Measurements from ENCODE around the gene IL4I1.

Gene IL4I1

DNA sequence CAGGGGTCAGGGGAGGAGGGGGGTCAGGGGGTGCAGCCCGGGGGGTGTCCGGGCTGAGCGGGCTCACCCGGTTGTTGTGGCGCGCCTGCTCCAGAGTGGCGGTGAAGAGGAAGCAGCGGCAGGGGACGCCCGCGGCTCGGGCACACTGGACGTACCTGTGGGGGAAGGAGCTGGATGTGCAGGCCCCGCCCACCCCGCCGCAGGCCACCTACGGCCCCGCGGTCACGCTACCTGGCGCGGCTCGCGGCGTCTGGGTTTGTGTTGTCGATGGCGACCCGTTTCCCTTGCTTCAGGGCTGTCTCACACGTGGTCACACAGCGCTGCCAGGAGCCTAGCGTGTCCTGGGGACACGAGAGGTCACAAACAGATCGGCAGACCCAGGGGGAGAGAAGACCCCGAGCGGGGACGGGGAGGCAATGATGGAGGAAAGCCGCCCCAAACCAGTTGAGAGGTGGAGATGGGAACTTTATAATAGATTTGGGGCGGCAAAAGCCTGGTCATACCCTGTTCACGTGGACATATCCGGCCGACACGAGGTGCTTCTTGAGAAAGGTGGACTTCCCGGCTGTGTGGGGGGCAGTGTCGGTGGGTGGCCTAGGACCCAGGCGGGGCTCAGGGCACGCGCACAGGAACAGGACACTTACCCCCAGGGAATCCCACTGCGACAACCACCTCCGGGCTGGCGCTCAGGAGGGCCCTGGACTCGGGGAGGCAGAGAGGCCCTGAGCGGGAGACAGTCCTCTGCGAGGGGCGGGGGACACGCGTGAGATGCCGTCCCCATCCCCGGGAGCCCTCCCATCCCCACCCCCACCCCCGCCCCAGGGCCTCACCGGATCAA, 34.9 kb downstream of the IL4I1 start:
- Histone ChIP-seq H3K27me3 (ENCODE audit: control insufficient read depth in 3 of 3, insufficient read depth in 3 of 3, low read depth in 1 of 3, low read length in 3 of 3) (no peaks in the 10 kb centered on the region), H3K27ac (replicated peaks; ENCODE audit: low read length) (no peak overlapping the region), H3K23ac (ENCODE audit: low read depth, low read length, poor library complexity) (peak overlapping the region; percentile 25), H3K79me1 (ENCODE audit: low read depth, low read length) (peaks cover 2% of the 10 kb centered on the region), H2BK5ac (ENCODE audit: low read length) (peak overlapping the region; percentile 44), H2BK15ac (ENCODE audit: low read length) (no peak overlapping the region), H3K14ac (ENCODE audit: low read length) (no peak overlapping the region), H3K18ac (ENCODE audit: low read length) (no peak overlapping the region), H3K9ac (ENCODE audit: low read depth, low read length, poor library complexity) (no peak overlapping the region), H2AK5ac (ENCODE audit: low read depth, low read length) (no peak overlapping the region), H3K4me1 (ENCODE audit: control insufficient read depth in 2 of 2, insufficient read depth in 1 of 2, low read depth in 1 of 2, low read length in 2 of 2) (peaks cover 8 to 9% of the 10 kb centered on the region in 2 donors), H2AFZ (ENCODE audit: low read length) (no peak overlapping the region), H3K4me2 (ENCODE audit: insufficient read depth, low read length, poor library complexity, severe bottlenecking) (no peak overlapping the region), H2BK120ac (ENCODE audit: low read depth, low read length) (no peak overlapping the region), H3K9me3 (replicated peaks in 1 of 2; ENCODE audit: control insufficient read depth in 2 of 2, insufficient read depth in 1 of 2, low read depth in 1 of 2, low read length in 2 of 2) (peaks cover 0 to 2% of the 10 kb centered on the region in 2 donors), H4K91ac (ENCODE audit: low read depth, low read length, poor library complexity) (no peak overlapping the region), H3K4ac (ENCODE audit: low read length) (no peak overlapping the region), H4K8ac (ENCODE audit: low read depth, low read length) (no peak overlapping the region), H2BK12ac (ENCODE audit: low read length) (no peak overlapping the region), H3K4me3 (ENCODE audit: low read length in 2 of 2) (no peak overlapping the region), H3K36me3 (replicated peaks in 1 of 2; ENCODE audit: control insufficient read depth in 2 of 2, insufficient read depth in 2 of 2, low read length in 2 of 2) (peaks cover 65 to 88% of the 10 kb centered on the region in 2 donors)
- no peak for DNase-seq (ENCODE audit: low spot score)
- no CpG with 5 or more reads among the region's 60 CpGs for WGBS, 2 donors (ENCODE audit: extremely low coverage in 2 of 2, insufficient read length in 2 of 2, insufficient replicate concordance in 1 of 2)

DNA sequence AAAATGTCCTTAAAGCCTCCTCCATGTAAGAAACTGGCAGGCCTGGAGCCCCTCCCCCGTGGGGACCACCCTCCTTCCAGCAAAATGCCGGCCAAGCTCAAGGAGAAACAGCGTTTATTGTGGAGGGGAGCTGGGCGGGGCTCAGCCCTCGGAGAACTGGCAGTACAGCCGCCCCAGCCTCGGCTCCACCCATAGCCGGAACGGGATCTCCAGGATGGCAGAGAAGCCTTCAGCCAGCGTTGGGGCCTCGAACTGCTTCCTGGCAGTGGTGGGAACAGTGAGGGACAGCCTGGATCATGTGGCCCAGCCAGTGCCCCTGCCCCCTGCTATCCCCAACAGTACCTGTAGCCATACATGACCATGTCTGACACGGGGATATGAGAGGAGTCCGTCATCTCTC, 35.6 kb downstream of the IL4I1 start:
- Histone ChIP-seq H3K27ac (replicated peaks; ENCODE audit: low read length) (no peak overlapping the region), H3K4me1 (ENCODE audit: control insufficient read depth in 2 of 2, insufficient read depth in 1 of 2, low read depth in 1 of 2, low read length in 2 of 2) (peaks cover 4% of the 10 kb centered on the region in 2 donors), H3K4ac (ENCODE audit: low read length) (no peak overlapping the region), H4K91ac (ENCODE audit: low read depth, low read length, poor library complexity) (no peak overlapping the region), H3K27me3 (ENCODE audit: control insufficient read depth in 3 of 3, insufficient read depth in 3 of 3, low read depth in 1 of 3, low read length in 3 of 3) (no peaks in the 10 kb centered on the region), H2AK5ac (ENCODE audit: low read depth, low read length) (no peak overlapping the region), H2BK120ac (ENCODE audit: low read depth, low read length) (no peak overlapping the region), H2BK5ac (ENCODE audit: low read length) (peak overlapping the region; percentile 62), H3K23ac (ENCODE audit: low read depth, low read length, poor library complexity) (peak overlapping the region; percentile 82), H2AFZ (ENCODE audit: low read length) (no peak overlapping the region), H3K4me2 (ENCODE audit: insufficient read depth, low read length, poor library complexity, severe bottlenecking) (no peak overlapping the region), H3K4me3 (ENCODE audit: low read length in 2 of 2) (no peak overlapping the region), H4K8ac (ENCODE audit: low read depth, low read length) (no peak overlapping the region), H3K9ac (ENCODE audit: low read depth, low read length, poor library complexity) (no peak overlapping the region), H2BK15ac (ENCODE audit: low read length) (no peak overlapping the region), H3K18ac (ENCODE audit: low read length) (no peak overlapping the region), H3K14ac (ENCODE audit: low read length) (no peak overlapping the region), H3K79me1 (ENCODE audit: low read depth, low read length) (peaks cover 6% of the 10 kb centered on the region), H3K9me3 (replicated peaks in 1 of 2; ENCODE audit: control insufficient read depth in 2 of 2, insufficient read depth in 1 of 2, low read depth in 1 of 2, low read length in 2 of 2) (peaks cover 0 to 2% of the 10 kb centered on the region in 2 donors), H2BK12ac (ENCODE audit: low read length) (peak overlapping the region; percentile 18), H3K36me3 (replicated peaks in 1 of 2; ENCODE audit: control insufficient read depth in 2 of 2, insufficient read depth in 2 of 2, low read length in 2 of 2) (peaks cover 70 to 91% of the 10 kb centered on the region in 2 donors)
- no peak for DNase-seq (ENCODE audit: low spot score)
- no CpG with 5 or more reads among the region's 13 CpGs for WGBS, 2 donors (ENCODE audit: extremely low coverage in 2 of 2, insufficient read length in 2 of 2, insufficient replicate concordance in 1 of 2)

DNA sequence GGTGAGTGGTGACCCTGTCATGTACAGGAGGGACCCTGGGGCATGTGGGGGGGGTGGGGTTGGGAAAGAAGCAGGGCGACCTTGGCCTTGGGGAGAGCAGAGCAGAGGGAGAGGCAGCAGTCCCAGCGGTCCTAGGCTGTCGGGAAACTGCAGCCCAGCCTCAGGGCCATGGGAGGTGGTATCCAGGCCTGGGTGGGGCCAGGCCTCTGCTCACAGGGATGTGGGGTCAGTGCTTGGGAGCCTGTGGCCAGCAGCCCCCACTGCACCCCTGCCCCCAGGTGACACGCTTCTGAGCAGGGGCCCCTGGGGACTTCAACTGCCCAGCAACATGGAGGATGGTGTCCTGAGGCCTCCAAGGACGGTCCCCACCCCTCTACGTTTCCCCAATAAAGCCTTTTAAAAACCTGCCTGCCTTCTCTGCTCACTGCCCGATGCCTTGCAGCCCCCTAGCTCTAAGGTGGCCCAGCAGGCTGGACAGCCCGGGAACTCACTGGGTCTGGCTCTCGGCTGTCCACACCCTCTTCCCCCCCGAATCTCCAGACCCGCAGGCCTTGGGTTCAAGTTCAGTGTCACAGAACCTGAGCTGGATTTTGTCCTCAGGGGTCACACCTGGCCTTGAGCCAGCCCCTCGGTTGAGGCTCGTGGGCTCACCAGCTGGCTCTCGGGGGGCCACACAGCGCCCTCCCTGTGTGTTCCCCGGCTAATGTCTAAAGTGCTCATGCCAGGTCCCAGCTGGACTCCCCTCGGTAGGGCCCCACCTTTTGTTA, 36.2 kb downstream of the IL4I1 start:
- Histone ChIP-seq H2AK5ac (ENCODE audit: low read depth, low read length) (no peak overlapping the region), H3K4ac (ENCODE audit: low read length) (no peak overlapping the region), H2AFZ (ENCODE audit: low read length) (no peak overlapping the region), H4K8ac (ENCODE audit: low read depth, low read length) (peak overlapping the region; percentile 57), H3K27me3 (ENCODE audit: control insufficient read depth in 3 of 3, insufficient read depth in 3 of 3, low read depth in 1 of 3, low read length in 3 of 3) (no peaks in the 10 kb centered on the region), H2BK5ac (ENCODE audit: low read length) (peak overlapping the region; percentile 62), H2BK12ac (ENCODE audit: low read length) (no peak overlapping the region), H3K27ac (replicated peaks; ENCODE audit: low read length) (peak overlapping the region; percentile 33), H3K4me1 (ENCODE audit: control insufficient read depth in 2 of 2, insufficient read depth in 1 of 2, low read depth in 1 of 2, low read length in 2 of 2) (peaks cover 0 to 2% of the 10 kb centered on the region in 2 donors), H2BK120ac (ENCODE audit: low read depth, low read length) (no peak overlapping the region), H3K9me3 (replicated peaks in 1 of 2; ENCODE audit: control insufficient read depth in 2 of 2, insufficient read depth in 1 of 2, low read depth in 1 of 2, low read length in 2 of 2) (peaks cover 0 to 2% of the 10 kb centered on the region in 2 donors), H3K14ac (ENCODE audit: low read length) (no peak overlapping the region), H3K9ac (ENCODE audit: low read depth, low read length, poor library complexity) (no peak overlapping the region), H3K18ac (ENCODE audit: low read length) (no peak overlapping the region), H3K36me3 (replicated peaks in 1 of 2; ENCODE audit: control insufficient read depth in 2 of 2, insufficient read depth in 2 of 2, low read length in 2 of 2) (peaks cover 76 to 96% of the 10 kb centered on the region in 2 donors), H3K4me3 (ENCODE audit: low read length in 2 of 2) (no peak overlapping the region), H3K79me1 (ENCODE audit: low read depth, low read length) (peaks cover 12% of the 10 kb centered on the region), H4K91ac (ENCODE audit: low read depth, low read length, poor library complexity) (no peak overlapping the region), H3K4me2 (ENCODE audit: insufficient read depth, low read length, poor library complexity, severe bottlenecking) (no peak overlapping the region), H2BK15ac (ENCODE audit: low read length) (no peak overlapping the region), H3K23ac (ENCODE audit: low read depth, low read length, poor library complexity) (peak overlapping the region; percentile 86)
- DNase-seq (ENCODE audit: low spot score), result no peak
- WGBS, 2 donors (ENCODE audit: extremely low coverage in 2 of 2, insufficient read length in 2 of 2, insufficient replicate concordance in 1 of 2), result no CpG with 5 or more reads among the region's 17 CpGs
